Gastrocnemius medialis (tissue), 4 donors: ENCODE measurements around the gene AK8.

ENCODE experiments used
- POLR2A ChIP-seq, 2 donors: fragments of 450-650 bp; IDR thresholded peaks; one replicate each; pipeline ENCODE4 v1.6.1; 2017; ENCODE audit warnings: antibody characterized with exemption in 2 of 2, mild to moderate bottlenecking in 2 of 2, moderate library complexity in 2 of 2
- TF ChIP-seq, protein P1 (sequence below), 5 experiments: fragments of 450-650 bp in 3 of 5; fragments of 200-600 bp in 2 of 5; sonication (generic) in 2 of 5; IDR thresholded peaks in 4 of 5; conservative IDR thresholded peaks in 1 of 5; 1 replicate in 4 of 5; 2 replicates in 1 of 5; pipeline ENCODE4 v1.5.1; 2016 to 2019; ENCODE audit warnings: antibody characterized with exemption in 5 of 5, mild to moderate bottlenecking in 3 of 5, moderate library complexity in 3 of 5

DNA sequence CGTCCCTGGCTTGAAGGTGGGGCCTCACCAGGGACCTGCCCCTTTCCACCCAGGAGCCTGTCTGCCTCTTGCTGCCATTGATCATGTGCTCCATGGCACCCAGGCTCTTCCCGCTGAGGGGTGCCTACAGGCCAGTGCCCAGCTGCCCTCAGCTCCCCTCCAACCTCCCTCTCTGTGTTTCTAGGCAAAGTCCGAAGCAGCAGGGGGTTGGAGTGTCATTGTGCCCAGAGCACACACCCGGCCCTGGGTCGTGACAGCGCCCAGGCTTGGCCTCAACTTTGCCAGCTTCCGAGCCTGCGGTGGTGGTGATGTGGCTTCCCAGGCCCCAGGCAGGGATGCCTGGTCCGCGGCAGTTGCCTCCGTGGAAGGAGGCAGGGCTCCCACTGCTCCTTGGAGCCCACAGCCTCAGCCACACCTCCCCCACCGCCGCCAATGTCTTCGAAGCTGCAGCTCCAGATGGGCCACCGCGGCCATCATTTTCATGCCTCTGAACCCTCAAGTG lies 155.5 kb downstream of the AK8 start:
- TF ChIP-seq, protein P1, sequence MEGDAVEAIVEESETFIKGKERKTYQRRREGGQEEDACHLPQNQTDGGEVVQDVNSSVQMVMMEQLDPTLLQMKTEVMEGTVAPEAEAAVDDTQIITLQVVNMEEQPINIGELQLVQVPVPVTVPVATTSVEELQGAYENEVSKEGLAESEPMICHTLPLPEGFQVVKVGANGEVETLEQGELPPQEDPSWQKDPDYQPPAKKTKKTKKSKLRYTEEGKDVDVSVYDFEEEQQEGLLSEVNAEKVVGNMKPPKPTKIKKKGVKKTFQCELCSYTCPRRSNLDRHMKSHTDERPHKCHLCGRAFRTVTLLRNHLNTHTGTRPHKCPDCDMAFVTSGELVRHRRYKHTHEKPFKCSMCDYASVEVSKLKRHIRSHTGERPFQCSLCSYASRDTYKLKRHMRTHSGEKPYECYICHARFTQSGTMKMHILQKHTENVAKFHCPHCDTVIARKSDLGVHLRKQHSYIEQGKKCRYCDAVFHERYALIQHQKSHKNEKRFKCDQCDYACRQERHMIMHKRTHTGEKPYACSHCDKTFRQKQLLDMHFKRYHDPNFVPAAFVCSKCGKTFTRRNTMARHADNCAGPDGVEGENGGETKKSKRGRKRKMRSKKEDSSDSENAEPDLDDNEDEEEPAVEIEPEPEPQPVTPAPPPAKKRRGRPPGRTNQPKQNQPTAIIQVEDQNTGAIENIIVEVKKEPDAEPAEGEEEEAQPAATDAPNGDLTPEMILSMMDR (IDR thresholded peaks at IDR 0.05 in 4 of 5, conservative IDR thresholded peaks at IDR 0.05 in 1 of 5) = no peak
- no peak for TF ChIP-seq POLR2A (IDR thresholded peaks at IDR 0.05)
